ENCODE measurements around the gene PNN.

PNN gene

GRCh38 chr14:39230416-39231035, 55.5 kb downstream of the PNN start:
- DNase-seq = no peak

GRCh38 chr14:39231751-39232553, 56.9 kb downstream of the PNN start:
- peak; percentile 40 for DNase-seq

Data from NCI-H82 (cell line).